CD4-positive, alpha-beta T cell treated with Interleukin-6 for 4 hours (primary cell): Measurements from ENCODE around the gene SORBS2.

Experiments used
- DNase-seq: peaks from one replicate; pipeline ENCODE4 v3.0.0-alpha.2; 2020; ENCODE audit warnings: mixed read lengths

Gene SORBS2

DNA sequence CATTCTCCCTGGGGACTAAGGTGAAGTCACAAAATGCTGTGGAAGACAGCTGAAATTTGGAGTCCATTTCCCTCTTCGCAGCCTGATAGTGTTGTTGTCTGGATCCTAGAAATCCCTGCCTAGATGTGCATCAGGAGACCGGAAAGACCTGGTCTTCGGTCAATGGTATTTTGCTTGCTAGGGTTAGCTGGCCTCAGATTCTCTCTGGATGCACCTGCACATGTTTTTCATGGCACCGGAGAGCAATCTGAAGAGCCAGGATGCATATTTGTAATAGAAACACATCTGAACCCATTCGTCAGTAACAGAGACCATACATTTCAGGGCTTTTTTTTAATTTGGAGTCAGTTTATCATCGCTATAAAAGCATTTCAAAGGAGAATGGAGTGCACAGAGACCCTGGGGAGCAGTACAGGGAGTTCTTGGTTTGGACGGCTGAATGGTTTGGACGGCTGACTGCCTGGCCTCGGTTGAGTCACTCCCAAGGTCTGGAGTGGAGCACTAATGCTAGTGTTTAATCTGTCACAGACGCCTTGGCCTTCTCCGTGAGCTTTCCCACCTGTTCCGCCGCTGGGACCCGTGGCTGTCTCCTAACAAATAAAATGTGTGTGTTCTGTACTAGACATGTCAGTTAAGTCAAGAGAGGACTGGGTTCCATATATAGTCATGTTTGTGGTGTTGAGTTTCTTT, 269.2 kb downstream of the SORBS2 start:
- no peak for DNase-seq

DNA sequence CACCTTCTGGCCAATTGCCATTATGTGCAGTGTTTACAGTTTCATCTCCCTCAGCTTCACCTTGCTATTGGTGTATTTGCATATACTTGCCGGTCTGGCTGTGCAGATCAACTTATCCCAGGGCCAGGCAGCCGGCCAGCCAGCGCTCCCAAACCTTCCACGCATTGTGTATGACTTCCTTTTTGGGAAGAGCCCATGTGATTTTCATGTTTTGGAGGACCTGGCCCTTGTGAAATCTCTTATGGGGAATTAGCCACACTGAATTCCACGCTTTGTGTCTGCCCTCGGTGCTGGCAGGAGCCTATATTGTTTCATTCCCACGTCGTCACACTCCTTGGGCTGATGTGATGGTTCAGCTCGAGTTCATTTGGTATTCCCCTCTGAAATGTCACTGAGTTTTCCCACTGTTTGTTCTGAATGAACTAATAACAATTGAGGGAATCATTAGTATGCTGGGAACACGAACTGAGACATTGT, 270.7 kb downstream of the SORBS2 start:
- no peak for DNase-seq

GRCh38 chr4:185540487-185541120, 271.4 kb downstream of the SORBS2 start:
- DNase-seq, result no peak

DNA sequence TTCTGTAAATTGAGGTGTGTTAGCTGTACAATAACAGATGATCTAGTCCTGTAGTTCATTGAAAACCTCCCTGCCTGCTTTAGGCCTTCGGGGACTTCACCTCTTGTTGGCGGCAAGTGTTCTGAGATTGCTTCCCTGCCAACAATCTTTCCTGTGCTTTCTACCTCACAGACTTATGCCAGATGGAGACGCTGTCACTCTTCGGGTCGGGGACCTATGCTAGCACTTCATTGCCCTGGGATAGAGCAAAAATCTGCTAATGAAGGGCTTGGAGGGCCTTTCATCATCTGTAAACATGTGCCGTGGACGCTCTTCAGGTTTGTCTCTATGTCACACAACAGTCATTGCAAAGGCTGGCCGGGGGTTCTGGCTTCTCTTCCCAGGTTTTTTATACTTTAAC, 272.0 kb downstream of the SORBS2 start:
- DNase-seq, result no peak

- no peak for DNase-seq
Measured at GRCh38 chr4:185538806-185539205, 273.2 kb downstream of the SORBS2 start.

GRCh38 chr4:185536411-185536709, 275.6 kb downstream of the SORBS2 start:
- DNase-seq, result no peak

DNA sequence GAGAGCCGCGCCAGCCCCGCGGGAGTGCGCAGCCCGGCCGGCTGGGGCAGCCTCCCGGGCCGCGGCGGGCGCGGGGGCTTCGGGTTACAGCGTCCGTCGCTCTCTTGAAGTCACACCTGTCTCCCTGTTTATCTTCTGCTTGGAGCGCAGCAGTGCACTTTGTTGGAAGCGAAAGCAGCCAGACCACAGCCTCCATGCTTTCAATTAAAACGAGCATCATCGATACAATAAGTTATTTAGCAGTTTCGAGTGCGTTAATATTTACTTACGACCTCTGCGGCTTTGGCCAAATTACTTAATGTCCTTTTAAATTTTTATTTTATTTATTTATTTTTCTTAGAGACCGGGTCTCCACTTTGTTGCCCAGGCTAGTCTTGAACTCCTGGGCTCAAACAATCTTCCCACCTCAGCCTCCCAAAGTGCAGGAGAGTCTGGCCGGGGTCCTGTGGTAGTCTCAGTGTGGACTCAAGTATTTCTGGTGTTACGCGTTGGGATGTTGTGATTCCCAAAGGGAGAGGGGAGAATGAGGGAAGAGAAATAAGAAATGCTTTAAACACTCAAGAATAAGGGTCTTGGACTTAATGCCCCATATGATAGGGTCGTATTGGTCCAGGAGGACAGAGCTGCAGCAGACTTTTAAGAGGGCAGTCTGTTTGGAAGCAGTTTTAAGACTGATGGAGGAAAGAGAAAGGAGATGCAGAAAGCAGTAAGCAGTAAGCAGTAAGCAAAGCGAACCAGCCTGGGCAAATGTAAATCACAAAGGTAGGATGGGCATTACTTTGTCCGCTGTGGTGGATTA, 276.2 kb downstream of the SORBS2 start:
- no peak for DNase-seq
